GM12801 (cell line): Measurements from ENCODE around the gene FZD1.

Experiments
- CTCF ChIP-seq: IDR thresholded peaks from one replicate; pipeline ENCODE4 v1.5.1; 2011; ENCODE audit warnings: control low read depth; ENCODE audit not compliant: insufficient read length; ENCODE audit errors: extremely low read depth

Gene FZD1

GRCh38 chr7:91285696-91286355, 21.6 kb downstream of the FZD1 start:
- no peak for TF ChIP-seq CTCF

GRCh38 chr7:91286432-91286831, 22.2 kb downstream of the FZD1 start:
- TF ChIP-seq CTCF, result no peak

- no peak for TF ChIP-seq CTCF
Observed at GRCh38 chr7:91287371-91288084, 23.3 kb downstream of the FZD1 start.

- TF ChIP-seq CTCF, result no peak
Observed at GRCh38 chr7:91288208-91288824, 24.1 kb downstream of the FZD1 start.

GRCh38 chr7:91289633-91290254, 25.5 kb downstream of the FZD1 start:
- TF ChIP-seq CTCF, result no peak

- TF ChIP-seq CTCF, result no peak
Observed at GRCh38 chr7:91291302-91291701, 27.1 kb downstream of the FZD1 start.

- TF ChIP-seq CTCF, result no peak
Observed at GRCh38 chr7:91291902-91292301, 27.7 kb downstream of the FZD1 start.
